ENCODE measurements around the gene ANK3.

Gene ANK3

GRCh38 chr10:60124536-60124935 is 265.1 kb downstream of the ANK3 start:
- DNase-seq (ENCODE audit: low read depth, low spot score): no peak
- H3K27ac ChIP-seq: peak overlapping the region; percentile 83

- DNase-seq (ENCODE audit: low read depth, low spot score): no peak
- H3K27ac ChIP-seq: peak overlapping the region; percentile 83
Measured at GRCh38 chr10:60123668-60124067, 266.0 kb downstream of the ANK3 start.

- peak overlapping the region; percentile 83 for H3K27ac ChIP-seq
- DNase-seq (ENCODE audit: low read depth, low spot score): peak; percentile 80
Measured at GRCh38 chr10:60123172-60123571, 266.5 kb downstream of the ANK3 start.

- no peak overlapping the region for H3K27ac ChIP-seq
- no peak for DNase-seq (ENCODE audit: low read depth, low spot score)
Measured at GRCh38 chr10:60122190-60122589, 267.5 kb downstream of the ANK3 start.

GRCh38 chr10:60114765-60115586 is 274.7 kb downstream of the ANK3 start:
- no peak overlapping the region for H3K27ac ChIP-seq
- DNase-seq (ENCODE audit: low read depth, low spot score): no peak

- no peak for DNase-seq (ENCODE audit: low read depth, low spot score)
Measured at GRCh38 chr10:60110739-60111138, 278.9 kb downstream of the ANK3 start.

GRCh38 chr10:60107308-60107976 is 282.2 kb downstream of the ANK3 start:
- no peak overlapping the region for H3K27ac ChIP-seq
- DNase-seq (ENCODE audit: low read depth, low spot score): no peak

More at GRCh38 chr10:60110739-60111138, 278.9 kb downstream of the ANK3 start:
- no peak overlapping the region for H3K27ac ChIP-seq

- no peak for DNase-seq (ENCODE audit: low read depth, low spot score)
Measured at GRCh38 chr10:60105295-60105695, 284.4 kb downstream of the ANK3 start.

GRCh38 chr10:60101821-60102220 is 287.9 kb downstream of the ANK3 start:
- DNase-seq (ENCODE audit: low read depth, low spot score): no peak
- H3K27ac ChIP-seq: no peak overlapping the region

More at GRCh38 chr10:60105295-60105695, 284.4 kb downstream of the ANK3 start:
- no peak overlapping the region for H3K27ac ChIP-seq

GRCh38 chr10:60099998-60100747 is 289.5 kb downstream of the ANK3 start:
- no peak overlapping the region for H3K27ac ChIP-seq
- DNase-seq (ENCODE audit: low read depth, low spot score): no peak

GRCh38 chr10:60098677-60099601 is 290.7 kb downstream of the ANK3 start:
- no peak overlapping the region for H3K27ac ChIP-seq
- DNase-seq (ENCODE audit: low read depth, low spot score): no peak

- H3K27ac ChIP-seq: no peak overlapping the region
- no peak for DNase-seq (ENCODE audit: low read depth, low spot score)
Measured at GRCh38 chr10:60096761-60097513, 292.7 kb downstream of the ANK3 start.

GRCh38 chr10:60093317-60093716 is 296.4 kb downstream of the ANK3 start:
- no peak overlapping the region for H3K27ac ChIP-seq
- DNase-seq (ENCODE audit: low read depth, low spot score): no peak

- H3K27ac ChIP-seq: no peak overlapping the region
- DNase-seq (ENCODE audit: low read depth, low spot score): no peak
Measured at GRCh38 chr10:60086862-60087261, 302.8 kb downstream of the ANK3 start.

GRCh38 chr10:60086421-60086820 is 303.3 kb downstream of the ANK3 start:
- DNase-seq (ENCODE audit: low read depth, low spot score): no peak
- H3K27ac ChIP-seq: no peak overlapping the region

GRCh38 chr10:60082744-60083344 is 306.8 kb downstream of the ANK3 start:
- no peak overlapping the region for H3K27ac ChIP-seq
- no peak for DNase-seq (ENCODE audit: low read depth, low spot score)

- DNase-seq (ENCODE audit: low read depth, low spot score): no peak
- H3K27ac ChIP-seq: no peak overlapping the region
Measured at GRCh38 chr10:60082341-60082740, 307.3 kb downstream of the ANK3 start.

- no peak for DNase-seq (ENCODE audit: low read depth, low spot score)
- no peak overlapping the region for H3K27ac ChIP-seq
Measured at GRCh38 chr10:60073781-60074656, 315.7 kb downstream of the ANK3 start.
